Medulla oblongata (tissue), 1 donor: ENCODE data around the gene EFNA4.
A peak's percentile ranks its signal among the peaks of the same experiment; 100 is the strongest.

Source experiments
- DNase-seq: peaks from one replicate; pipeline ENCODE4 v3.0.0-alpha.2; 2015; ENCODE audit errors: extremely low spot score

The EFNA4 gene

DNA sequence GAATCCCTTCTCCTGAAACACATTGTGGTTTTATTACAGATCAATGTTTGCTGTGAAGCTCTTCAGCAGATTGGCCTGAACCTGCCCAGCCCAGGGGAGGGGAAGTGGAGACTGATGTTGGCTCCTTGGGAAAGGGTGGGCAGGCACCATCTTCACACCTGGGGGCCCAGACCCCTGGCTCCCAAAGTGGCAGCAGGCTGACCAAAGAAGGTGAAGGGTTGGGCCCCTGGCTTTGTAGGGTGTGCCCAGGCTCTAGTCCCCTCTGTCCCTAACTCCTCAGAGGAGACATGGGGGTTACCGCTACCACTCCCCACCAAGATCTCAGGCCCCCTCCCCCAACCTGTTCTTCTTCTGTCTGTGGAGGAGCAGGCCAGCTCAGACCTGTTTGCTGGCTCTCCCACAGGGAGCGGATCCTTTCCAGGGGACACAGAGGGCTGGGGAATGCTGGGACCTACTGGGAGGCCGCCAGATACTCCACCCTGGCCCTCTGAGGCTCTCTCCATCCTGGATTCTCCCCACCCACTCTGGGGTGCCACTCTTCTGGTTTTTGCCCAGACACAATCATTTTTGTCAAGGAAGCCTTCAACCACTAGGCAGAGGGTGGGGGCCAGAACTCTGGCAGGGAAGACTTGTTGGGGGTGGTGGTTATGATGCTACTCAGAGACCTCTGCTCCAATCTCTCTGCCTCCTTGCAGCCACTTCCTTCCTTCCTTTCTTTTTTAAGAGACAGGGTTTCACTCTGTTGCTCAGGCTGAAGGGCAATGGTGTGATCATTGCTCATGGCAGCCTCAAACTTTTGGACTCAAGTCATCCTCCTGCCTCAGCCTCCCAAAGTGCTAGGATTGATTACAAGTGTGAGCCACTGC is 10.1 kb downstream of the EFNA4 start:
- DNase-seq, result no peak

DNA sequence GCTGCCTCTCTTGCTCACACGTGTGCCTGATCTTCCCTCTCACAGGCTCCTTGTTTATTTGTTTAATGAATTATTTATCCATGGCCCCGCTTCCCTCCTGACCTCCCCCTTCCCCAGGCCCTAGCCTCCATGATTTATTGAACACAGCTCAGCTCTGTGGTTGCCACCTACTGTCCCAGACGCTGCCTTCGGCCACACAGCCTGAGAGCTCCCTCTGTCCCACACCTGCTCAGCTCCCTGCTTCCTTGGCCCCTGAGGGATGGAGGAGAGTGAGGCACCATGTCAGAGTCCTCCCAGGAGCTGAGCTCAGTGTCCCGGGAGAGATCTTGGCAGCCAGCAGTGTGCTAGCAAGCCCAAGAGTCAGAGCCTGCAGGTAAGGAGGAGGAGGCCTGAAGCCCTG is 12.0 kb downstream of the EFNA4 start:
- DNase-seq, result no peak

DNA sequence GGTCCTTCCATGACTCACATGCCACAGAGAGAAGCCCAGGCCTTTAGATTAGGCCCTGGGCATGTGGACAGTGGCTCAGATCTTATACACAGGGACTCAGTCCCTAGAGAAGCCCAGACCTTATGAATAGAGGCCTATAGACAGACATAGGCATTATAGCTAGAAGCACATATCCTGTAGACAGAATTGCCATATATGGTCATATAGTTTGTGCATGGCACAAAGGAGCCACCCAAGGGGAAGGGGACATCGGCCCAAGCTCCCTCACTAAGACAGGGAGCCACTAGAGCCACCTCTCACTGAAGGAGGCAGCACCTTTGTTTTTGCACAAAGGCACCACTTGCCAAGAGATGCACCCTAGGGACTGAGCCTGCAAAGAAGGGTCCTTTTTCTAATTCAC is 12.8 kb downstream of the EFNA4 start:
- no peak for DNase-seq

DNA sequence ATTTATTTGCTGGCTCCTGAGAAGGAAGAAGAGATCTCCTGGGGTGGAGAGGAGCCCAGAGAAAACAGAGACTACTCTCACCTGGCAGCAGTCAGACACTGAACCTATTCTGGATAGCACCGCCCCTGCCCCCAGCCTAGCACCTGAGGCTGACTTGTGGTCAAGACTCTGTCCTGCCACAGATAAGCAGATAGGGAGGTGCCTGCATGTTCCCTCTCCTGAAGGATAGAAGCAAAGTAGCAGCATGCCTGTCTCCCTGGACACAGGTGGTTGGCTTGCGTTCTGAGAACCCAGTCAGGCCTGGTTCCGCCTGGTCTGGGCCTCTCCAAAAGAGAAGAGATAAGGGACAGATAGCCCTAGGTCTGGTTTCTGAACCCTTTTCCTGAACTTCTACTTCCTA is 13.8 kb downstream of the EFNA4 start:
- DNase-seq, result no peak

DNA sequence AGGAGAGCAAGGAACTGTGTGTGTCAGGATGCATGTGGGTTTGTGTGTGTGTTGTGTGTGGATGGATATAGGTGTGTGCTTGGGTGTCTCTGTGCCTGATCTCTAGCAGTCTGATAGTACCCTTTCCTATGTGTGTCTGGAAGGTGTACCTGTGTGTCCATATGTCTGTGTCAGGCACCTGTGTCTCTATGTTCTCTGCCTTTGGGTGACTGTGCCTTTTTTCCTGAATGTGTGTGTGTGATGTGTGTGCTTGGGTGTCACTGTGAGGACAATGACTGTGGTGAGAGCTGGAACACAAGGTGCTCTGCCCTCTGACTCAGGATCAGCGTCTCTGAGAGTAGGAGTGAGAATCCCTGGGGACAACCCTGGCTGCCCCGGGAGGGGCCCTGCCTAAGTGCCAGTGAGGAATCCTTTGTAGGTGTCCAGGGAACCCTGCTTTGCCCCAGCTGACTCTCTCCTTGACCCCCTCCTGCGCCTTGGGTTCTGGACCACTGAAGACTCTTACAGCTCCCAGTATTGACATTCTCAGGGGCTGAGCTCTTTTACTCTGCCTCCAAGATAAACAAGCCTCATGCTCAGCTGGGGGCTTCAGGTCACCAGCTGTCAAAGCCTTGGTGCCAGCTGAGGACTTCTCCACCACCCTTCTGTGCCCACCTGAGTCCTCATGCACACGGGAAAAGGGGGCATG is 14.4 kb downstream of the EFNA4 start:
- no peak for DNase-seq

DNA sequence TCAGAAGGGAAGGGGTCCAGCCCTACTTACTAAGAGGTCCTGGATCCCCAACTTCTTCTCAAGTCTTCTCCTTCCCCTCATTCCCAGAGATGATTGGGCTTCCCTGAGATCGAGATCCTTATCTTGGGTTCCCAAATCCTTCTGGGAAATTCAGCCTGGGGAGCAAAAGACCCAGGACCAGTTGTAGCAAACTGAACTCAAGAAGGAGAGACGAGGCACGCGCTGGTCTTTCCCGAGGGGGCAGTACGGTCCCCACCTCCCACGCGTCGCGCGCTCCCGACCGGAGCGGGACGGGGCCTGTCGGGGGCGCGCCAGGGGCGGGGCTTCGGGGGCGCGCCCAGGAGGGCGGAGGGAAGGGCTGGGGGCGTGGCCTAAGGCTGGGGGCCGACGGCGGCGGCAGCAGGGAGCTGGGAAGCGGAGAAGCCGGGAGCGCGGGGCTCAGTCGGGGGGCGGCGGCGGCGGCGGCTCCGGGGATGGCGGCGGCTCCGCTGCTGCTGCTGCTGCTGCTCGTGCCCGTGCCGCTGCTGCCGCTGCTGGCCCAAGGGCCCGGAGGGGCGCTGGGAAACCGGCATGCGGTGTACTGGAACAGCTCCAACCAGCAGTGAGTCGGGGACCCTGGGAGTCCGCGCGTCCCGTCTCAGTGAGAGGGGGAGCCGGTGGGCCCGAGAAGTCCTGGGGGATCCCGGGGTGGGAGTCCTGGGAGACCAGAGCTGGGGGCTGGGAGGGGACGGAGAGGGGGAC is 15.1 kb downstream of the EFNA4 start, which contains the start of gene EFNA3:
TSS of gene EFNA3 (plus strand) at position 369 of the 741 bp plus-strand sequence. CDS start at position 474, 105 bp downstream.
- peak; percentile 68 for DNase-seq

DNA sequence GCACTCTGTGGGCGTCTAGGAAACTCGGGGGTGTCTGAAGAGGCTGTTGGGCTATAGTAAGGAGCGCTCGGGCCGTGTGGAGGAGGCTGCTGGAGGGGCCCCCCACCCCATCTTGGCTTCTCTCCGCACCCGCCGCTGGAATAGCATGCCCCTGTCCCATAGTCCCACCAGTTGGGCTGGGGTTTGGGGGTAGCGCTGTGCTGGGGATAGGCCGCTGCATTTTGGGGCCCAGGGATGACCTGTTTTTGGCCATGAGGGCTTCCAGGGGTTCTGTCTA is 15.6 kb downstream of the EFNA4 start:
- DNase-seq, result no peak

DNA sequence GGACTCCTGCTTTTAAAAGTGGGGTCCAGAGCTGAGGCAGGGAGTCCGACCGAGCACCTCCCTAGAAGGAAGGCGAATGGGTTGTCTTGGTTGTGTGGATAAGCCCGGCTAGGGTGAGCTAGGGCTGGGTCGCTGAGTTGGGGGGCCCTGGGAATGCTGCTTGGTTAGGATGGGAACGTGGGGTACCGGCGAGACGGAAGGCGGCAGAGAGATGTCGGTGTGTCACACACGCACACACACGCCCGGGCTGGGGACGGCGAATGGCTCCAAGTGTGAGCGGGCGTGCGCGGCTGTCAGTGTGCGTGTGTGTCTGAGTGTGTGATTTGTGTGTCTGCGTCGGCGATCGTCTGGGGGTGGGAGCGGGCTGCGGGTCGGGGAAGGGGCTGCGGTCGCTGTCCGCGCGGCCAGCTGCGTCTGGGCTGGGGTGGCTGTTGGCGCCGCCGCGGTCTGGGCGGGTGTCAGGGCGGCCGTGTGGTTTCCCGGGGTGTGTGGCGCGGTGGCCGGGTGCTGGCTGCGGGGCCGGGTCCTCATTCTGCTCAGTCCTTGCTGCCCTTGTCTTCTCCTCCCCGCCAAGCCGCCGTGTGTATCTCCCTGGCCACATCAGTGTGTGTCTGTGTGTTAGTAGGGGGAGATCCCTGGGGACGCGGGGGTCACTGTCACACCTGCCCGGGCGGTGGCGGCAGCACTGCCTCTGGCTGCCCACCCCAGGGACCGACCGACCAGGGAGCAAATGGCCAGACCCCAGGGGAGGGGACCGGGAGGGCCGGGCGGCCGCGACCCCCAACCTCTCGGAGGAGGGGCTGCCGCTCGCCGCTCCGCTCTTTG is 16.2 kb downstream of the EFNA4 start:
- no peak for DNase-seq

DNA sequence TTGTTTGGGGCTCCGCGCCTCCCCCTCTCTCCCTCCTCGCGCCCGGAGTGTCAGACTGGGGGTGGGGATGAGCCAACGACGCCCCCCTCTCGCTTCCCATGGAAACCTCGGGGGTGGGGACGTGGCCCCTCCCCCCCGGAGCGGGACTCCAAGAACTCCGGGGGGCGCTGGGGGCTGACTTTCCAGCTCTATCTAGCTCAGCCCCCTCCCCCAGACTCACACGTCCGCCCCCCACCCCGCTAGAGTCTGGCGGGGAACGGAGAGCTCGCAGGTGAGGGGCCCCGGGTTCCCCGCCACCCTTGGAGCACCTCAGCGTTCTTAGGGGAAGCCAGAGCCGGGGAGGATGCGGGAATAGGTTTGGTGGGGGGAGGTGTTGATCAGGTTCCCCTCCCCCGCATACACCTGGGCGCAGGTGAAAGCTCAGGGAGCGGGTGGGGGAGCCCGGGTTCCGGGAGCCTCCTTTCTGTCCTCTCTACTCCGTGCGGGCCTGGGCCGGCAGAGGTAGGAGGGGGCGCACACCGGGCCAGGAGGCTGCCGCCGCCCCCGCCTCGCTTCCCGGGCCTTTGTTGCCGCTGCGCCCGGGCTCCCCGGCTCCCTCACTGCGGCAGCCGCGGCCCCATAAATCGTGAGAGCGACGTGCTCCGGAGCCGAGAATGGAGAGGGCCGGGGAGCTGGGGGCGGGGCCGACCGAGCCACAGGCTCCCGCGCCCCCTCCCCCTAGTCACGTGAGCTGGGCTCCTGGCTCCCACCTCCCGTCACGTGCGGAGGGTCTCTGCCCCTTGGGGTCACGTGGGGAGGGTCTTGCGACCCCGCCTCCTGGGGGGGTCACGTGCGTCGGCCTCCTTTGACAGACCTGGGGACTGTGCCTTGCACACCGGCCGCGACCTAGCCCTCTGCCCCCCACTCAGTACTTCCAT is 17.0 kb downstream of the EFNA4 start:
- DNase-seq, result no peak

DNA sequence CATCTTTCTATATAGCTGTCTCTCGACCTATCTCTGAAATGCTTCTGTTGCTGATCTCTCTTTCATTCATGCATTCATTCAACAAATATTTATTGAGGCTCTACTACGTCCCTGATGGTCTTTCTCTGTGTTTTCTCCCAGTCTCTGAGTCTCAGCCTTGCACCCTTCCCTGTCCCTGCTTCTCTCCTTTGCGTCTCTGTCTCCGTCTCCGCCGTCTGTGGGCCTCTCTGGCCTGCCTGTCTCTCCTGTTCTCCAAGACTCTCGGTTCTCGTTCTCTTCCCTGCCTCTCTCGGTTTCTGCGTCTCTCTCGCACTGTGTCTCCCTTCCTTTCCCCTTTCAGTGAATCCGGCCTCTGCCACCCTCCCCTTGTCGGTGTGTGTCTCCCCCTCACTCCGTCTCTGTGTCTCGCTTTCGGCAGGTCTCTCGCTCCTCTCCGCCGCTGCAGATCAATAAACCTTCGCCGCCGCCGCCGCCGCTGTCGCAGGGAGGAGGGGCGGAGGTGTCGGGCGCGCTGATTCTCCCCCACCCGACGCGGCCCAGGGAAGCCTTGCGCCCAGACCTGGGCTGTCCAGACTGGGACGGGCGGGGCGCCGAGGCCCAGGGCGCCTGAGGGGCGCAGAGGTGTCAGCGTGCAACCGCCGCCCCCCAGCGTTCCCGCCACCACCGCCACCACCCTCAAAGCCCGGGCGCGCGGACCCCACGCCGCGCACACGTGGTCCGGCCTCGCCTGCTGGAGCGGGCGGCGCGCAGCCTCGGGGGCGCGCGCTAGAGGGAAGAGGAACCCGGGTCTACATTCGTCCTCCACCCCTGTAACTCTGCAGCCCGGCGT is 18.1 kb downstream of the EFNA4 start:
- no peak for DNase-seq

DNA sequence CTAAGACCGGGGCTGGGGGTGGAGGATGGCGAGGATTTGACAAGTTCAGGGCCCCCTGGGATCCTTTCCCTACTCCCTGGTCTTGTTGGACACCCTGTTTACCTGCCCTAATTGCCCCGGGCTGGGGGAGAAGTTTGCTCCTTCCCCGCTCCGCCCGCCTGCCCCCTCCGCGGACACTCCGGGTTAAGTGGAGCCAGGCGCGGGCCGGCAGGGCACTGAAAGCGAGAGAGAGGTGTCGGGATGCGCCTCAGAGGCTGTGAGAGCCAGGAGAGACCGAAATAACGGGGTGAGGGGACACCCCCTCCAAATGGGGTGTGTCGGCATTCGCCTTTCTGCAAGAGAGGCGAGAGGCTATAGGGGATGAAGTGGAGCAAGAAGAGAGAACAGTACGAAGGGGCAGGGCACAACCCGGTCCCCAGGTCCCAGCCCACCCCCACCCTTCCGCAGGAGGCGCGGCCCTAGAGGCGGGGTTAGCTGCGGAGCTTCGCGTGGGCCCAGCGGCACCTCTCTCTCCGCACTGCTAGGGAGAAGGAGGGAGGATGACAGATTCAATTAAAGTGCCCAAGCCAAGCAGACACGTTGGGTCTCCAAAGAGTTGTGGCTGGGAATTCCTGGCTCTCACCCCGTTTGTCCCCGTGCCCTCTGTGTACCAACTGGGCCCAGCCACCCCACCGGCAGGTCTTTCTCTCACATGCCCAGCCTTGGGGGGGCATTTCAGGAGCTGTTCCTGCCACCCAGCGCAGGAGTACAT is 18.9 kb downstream of the EFNA4 start:
- no peak for DNase-seq

DNA sequence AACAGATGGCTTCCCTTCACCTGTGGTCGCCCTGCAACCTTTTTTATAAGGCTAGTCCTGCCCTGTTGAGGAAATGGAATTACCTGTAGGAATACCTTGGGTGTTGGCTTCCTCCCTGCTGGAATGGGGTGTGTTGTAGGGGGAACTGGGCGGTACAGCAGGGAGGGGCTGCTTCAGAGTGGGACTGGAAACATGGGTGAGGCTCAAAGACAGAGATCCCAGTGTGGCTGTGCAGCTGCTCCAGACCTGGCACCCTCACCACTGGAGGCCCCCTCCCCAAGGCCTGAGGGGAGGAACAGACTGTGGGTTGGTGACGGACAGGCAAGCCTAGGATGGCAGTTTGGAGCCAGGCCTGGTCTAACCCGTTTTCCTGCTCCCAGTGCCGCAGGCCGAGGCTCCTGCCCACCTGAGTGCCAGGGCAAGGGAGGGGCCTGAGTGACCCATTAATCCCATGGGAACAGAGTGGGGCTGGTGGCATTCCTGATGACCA is 19.6 kb downstream of the EFNA4 start:
- no peak for DNase-seq

DNA sequence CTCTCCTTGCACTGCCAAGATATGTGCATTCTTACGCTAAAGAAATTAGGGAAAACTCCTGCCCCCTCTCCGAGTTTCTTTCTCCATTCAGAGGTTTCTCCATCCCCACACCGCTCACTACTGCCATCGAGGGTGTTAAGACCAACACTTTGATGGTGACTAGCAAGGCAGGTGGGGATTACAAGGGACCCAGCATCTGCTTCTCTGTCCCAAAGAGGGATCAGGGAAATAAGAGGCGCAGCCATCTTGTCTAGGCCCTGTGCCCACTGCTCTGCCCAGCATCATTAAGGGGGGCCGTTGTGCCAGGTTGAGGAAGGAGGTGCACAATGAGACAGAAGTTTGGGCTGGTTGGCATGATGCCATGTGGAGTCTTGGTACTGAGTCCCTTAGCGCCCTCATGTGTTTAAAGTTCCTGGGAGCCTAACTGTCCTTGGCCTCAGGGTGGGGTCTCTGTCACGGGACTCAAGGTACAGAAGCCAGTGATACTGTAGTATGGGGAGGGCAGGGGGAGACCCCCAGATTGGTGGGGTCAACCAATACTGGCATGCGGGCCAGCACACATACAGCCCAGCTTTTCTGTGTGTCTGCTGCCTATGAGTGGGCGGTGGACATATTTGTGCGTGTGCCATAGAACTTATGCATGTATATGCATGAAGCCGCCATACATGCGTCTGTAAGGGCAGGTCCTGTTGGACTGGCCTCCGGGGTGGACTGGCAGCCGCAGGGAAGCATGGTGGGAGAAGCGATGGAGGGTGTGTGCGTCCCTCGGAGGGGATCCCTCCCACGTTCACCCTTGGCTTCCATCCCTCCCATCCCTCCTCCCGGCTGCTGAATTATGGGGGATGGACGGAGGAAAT is 20.6 kb downstream of the EFNA4 start:
- DNase-seq, result peak; percentile 46

DNA sequence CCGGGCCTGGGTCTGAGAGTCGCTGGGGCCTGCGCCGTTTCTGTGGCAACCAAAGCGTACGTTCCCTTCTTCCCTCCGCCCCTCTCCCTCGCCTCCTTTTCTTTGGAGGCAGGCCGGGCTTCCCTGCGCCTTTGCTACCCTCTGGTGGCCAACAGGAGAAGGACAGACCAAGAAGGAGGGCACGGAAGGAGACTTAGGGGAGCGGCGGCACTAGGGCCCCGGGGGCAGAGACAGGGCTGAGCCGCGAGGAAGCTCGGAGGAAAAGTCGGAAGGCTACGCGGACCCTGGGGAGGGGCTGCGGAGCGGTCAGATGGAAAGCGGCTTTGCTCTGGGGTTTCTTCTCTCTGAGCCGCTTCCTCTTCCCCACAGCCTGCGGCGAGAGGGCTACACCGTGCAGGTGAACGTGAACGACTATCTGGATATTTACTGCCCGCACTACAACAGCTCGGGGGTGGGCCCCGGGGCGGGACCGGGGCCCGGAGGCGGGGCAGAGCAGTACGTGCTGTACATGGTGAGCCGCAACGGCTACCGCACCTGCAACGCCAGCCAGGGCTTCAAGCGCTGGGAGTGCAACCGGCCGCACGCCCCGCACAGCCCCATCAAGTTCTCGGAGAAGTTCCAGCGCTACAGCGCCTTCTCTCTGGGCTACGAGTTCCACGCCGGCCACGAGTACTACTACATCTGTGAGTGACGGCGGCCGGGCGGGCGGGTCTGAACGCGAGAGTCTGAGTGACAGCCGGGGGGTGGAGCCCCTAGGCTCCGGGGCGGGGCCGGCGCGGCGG is 21.4 kb downstream of the EFNA4 start:
- DNase-seq, result peak; percentile 97

DNA sequence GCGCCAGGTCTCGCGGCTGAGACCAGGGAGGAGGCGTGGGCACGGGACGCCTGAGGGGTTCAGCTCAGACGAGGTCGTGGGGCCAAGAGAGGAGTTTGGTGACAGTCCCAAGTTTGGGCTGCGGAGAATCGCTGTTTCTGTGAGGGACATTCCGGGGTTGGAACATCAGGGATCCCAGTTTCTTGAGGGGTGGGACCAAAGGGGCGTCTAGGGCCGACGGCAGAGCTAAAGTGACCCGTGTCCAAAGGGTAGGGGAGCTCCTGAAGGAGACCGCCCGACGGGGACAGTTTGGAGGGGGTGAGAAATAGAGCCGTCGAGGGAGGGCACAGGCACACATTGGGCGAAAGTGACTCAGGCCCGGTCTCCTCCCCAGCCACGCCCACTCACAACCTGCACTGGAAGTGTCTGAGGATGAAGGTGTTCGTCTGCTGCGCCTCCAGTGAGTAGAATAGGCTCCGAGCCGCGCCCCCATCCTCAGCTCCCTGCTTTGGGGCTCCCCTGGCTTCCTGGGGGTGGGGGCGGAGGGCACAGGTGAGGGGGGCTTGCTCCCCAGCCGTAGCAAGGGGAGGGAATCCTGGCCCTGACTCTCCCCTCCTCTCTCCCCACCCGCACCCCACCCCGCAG is 22.1 kb downstream of the EFNA4 start:
- peak; percentile 35 for DNase-seq

DNA sequence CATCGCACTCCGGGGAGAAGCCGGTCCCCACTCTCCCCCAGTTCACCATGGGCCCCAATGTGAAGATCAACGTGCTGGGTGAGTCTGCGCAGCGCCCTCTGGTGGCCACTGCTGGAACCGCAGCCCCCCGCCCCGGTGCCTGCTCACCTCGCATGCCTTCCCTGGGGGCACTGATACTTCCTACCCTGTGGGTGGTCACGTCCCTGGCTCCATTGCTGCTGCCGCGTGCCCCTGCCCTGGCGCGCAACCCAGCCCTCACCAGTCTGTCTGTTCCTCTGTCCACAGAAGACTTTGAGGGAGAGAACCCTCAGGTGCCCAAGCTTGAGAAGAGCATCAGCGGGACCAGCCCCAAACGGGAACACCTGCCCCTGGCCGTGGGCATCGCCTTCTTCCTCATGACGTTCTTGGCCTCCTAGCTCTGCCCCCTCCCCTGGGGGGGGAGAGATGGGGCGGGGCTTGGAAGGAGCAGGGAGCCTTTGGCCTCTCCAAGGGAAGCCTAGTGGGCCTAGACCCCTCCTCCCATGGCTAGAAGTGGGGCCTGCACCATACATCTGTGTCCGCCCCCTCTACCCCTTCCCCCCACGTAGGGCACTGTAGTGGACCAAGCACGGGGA is 22.7 kb downstream of the EFNA4 start:
- DNase-seq, result peak; percentile 45
